Ascending aorta (tissue), 2 donors: ENCODE results near the gene VRK1. TPM values are rescaled to one million over a fixed set of nuclear protein-coding genes. Genes with fewer than 3 reads are reported as not detected.

Source experiments
- DNase-seq, 2 donors: peaks; one replicate each; pipeline ENCODE4 v3.0.0-alpha.2; 2019; ENCODE audit warnings: low spot score in 2 of 2
- H3K27ac ChIP-seq, 2 donors: fragments of 200-600 bp; sonication (generic); one replicate each; pipeline ENCODE4 v1.5.1; 2016 to 2017; ENCODE audit warnings: mild to moderate bottlenecking in 1 of 2
- H3K27me3 ChIP-seq: fragments of 200-600 bp; sonication (generic); one replicate; pipeline ENCODE4 v1.5.1; 2017
- H3K36me3 ChIP-seq, 2 donors: fragments of 200-600 bp; sonication (generic); one replicate each; pipeline ENCODE4 v1.5.1; 2016
- H3K4me1 ChIP-seq, 2 donors: fragments of 200-600 bp; sonication (generic); one replicate each; pipeline ENCODE4 v1.5.1; 2016 to 2017; ENCODE audit warnings: mild to moderate bottlenecking in 1 of 2
- H3K4me3 ChIP-seq, 2 donors: fragments of 200-600 bp; sonication (generic); one replicate each; pipeline ENCODE4 v1.5.1; 2016 to 2017; ENCODE audit warnings: mild to moderate bottlenecking in 1 of 2
- H3K9me3 ChIP-seq, 2 donors: fragments of 200-600 bp; sonication (generic); one replicate each; pipeline ENCODE4 v1.5.1; 2016
- CTCF ChIP-seq, 3 experiments: fragments of 200-600 bp in 2 of 3; fragments of 450-650 bp in 1 of 3; sonication (generic) in 2 of 3; IDR thresholded peaks; one replicate each; pipeline ENCODE4 v1.5.1; 2016 to 2019; ENCODE audit warnings: antibody characterized with exemption in 3 of 3, mild to moderate bottlenecking in 1 of 3, moderate library complexity in 1 of 3
- intact Hi-C: fragments of 100-400 bp; cut with DNase I; formaldehyde crosslinking; loops from one replicate; pipeline ENCODE4 v1.15.1; 2023
- total RNA-seq: library from RNA; depleted of rRNA; stranded (reverse); fragments of >200 nt; gene quantifications from one replicate; pipeline ENCODE4 v1.1.0, GENCODE V29; 2016

VRK1 gene
- total RNA-seq, 1 donor from 2014 or later = 2.4 TPM

- H3K27ac ChIP-seq = no peak overlapping the region
- H3K36me3 ChIP-seq = no peaks in the 10 kb centered on the region
- intact Hi-C loops = loop anchor here (10.0 kb wide), 1 partner anchor 426 kb away; the partner anchor contains the start of genes ATG2B and GSKIP
- DNase-seq = no peak
- no peaks in the 10 kb centered on the region for H3K4me1 ChIP-seq
- H3K9me3 ChIP-seq = no peaks in the 10 kb centered on the region
- no peak overlapping the region for H3K4me3 ChIP-seq
- TF ChIP-seq CTCF (IDR thresholded peaks at IDR 0.05) = no peak
- no peaks in the 10 kb centered on the region for H3K27me3 ChIP-seq
Observed at GRCh38 chr14:96790706-96791105, 6.5 kb upstream of the VRK1 start.

GRCh38 chr14:96792003-96792402 lies 5.2 kb upstream of the VRK1 start:
- no peak for DNase-seq
- H3K27ac ChIP-seq = no peak overlapping the region
- H3K4me1 ChIP-seq = no peaks in the 10 kb centered on the region
- H3K9me3 ChIP-seq = no peaks in the 10 kb centered on the region
- H3K4me3 ChIP-seq = no peak overlapping the region
- no peak for TF ChIP-seq CTCF (IDR thresholded peaks at IDR 0.05)
- no peaks in the 10 kb centered on the region for H3K27me3 ChIP-seq
- intact Hi-C loops = loop anchor here (10.0 kb wide), 1 partner anchor 427 kb away; the partner anchor contains the start of genes ATG2B and GSKIP
- no peaks in the 10 kb centered on the region for H3K36me3 ChIP-seq

GRCh38 chr14:96792591-96792990 lies 4.6 kb upstream of the VRK1 start:
- Histone ChIP-seq H3K4me3 (no peak overlapping the region), H3K36me3 (no peaks in the 10 kb centered on the region)
- intact Hi-C loops = loop anchor here (10.0 kb wide), 1 partner anchor 428 kb away; the partner anchor contains the start of genes ATG2B and GSKIP

GRCh38 chr14:96793547-96793946 lies 3.6 kb upstream of the VRK1 start:
- Histone ChIP-seq H3K36me3 (no peaks in the 10 kb centered on the region), H3K4me3 (no peak overlapping the region), H3K27ac (no peak overlapping the region), H3K27me3 (no peaks in the 10 kb centered on the region), H3K4me1 (peaks cover 5 to 9% of the 10 kb centered on the region in 2 donors), H3K9me3 (no peaks in the 10 kb centered on the region)
- DNase-seq = no peak
- TF ChIP-seq CTCF (IDR thresholded peaks at IDR 0.05) = no peak
- intact Hi-C loops = loop anchor here (10.0 kb wide), 1 partner anchor 429 kb away; the partner anchor contains the start of genes ATG2B and GSKIP

More at GRCh38 chr14:96792591-96792990, 4.6 kb upstream of the VRK1 start:
- H3K4me1 ChIP-seq = peaks cover 0 to under 1% of the 10 kb centered on the region in 2 donors
- DNase-seq = no peak
- H3K27ac ChIP-seq = no peak overlapping the region
- TF ChIP-seq CTCF (IDR thresholded peaks at IDR 0.05) = no peak
- no peaks in the 10 kb centered on the region for H3K27me3 ChIP-seq
- no peaks in the 10 kb centered on the region for H3K9me3 ChIP-seq

- Histone ChIP-seq H3K27ac (no peak overlapping the region), H3K9me3 (no peaks in the 10 kb centered on the region), H3K36me3 (no peaks in the 10 kb centered on the region), H3K4me1 (peaks cover 5 to 9% of the 10 kb centered on the region in 2 donors), H3K4me3 (no peak overlapping the region), H3K27me3 (no peaks in the 10 kb centered on the region)
- DNase-seq = no peak
- TF ChIP-seq CTCF (IDR thresholded peaks at IDR 0.05) = no peak
- intact Hi-C loops = loop anchor here (5.0 to 10.0 kb wide), 3 partner anchors 293 to 1263 kb away; partner anchors contain the start of genes ATG2B, GSKIP and PAPOLA
Observed at GRCh38 chr14:96795109-96795828, 1.9 kb upstream of the VRK1 start.
